ENCODE measurements around the gene TRABD2B. TPM values are rescaled to one million over a fixed set of nuclear protein-coding genes. Genes with fewer than 3 reads are reported as not detected.

TRABD2B gene
- total RNA-seq, 1 experiment from 2014 or later = 2.0 TPM

DNA sequence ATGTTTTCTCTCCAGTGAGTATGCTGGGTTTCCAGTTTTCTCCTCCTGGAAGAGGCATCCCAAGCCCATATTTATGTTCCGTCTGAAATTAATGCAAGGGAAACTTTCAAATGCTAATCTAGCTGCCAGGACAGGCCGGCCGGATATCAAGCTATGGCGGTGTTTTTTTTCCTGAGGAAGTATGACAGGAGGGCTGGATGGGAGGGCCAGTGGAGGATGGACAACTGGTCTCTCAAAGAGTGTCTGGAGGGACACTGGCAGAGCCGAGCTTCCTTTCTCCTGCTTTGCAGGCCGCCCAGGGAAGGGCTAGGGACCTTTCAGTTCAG, 212.7 kb downstream of the TRABD2B start:
- no peak overlapping the region for H3K4me3 ChIP-seq (ENCODE audit: insufficient read depth, low read depth, low read length)
- H3K27me3 ChIP-seq (ENCODE audit: control insufficient read depth, insufficient read depth, low read length) = no peaks in the 10 kb centered on the region
- H3K36me3 ChIP-seq (replicated peaks; ENCODE audit: control insufficient read depth, insufficient read depth, low read length) = no peaks in the 10 kb centered on the region
- DNase-seq = no peak

DNA sequence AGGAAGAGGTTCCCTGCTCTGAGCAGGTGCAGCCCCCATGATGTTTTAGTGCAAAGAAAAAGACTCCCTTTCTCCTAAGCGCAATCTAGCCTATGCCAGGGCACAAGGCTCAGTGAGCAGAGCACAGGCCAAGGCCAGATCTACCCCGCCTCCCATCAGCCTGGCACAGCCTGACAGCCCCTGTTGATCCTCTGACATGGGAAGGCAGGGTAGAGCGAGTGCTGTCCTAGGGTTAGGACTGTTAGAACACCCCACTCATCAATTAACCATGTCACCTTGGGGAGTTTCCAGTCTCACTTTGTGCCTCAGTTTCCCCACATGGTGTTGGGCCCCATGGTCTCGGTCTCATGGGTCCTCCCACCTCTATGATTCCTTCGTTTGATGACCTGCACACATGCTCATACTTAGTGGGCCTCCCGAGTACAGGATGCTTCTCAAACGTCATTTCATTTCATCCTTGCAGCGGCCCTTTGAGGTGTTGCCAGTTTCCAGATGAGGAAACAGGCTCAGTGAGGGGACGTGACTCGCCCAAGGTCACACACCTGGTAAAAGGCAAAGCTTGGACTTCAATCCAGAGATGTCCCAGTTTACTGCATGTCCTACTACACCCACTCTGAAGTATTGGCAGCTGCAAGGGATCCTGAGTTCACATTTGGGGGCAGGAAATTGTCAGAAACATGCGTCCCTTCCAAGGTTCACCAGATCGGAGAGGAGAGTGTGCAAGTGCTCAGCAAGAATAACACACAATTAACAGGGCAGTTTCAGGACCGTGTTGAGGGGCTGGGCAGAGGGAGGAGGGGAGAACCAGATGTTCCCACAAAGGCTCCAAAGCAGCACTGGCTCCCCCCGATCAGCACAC, 213.3 kb downstream of the TRABD2B start:
- no peak overlapping the region for H3K4me3 ChIP-seq (ENCODE audit: insufficient read depth, low read depth, low read length)
- H3K27me3 ChIP-seq (ENCODE audit: control insufficient read depth, insufficient read depth, low read length) = no peaks in the 10 kb centered on the region
- no peak for DNase-seq
- H3K36me3 ChIP-seq (replicated peaks; ENCODE audit: control insufficient read depth, insufficient read depth, low read length) = no peaks in the 10 kb centered on the region

DNA sequence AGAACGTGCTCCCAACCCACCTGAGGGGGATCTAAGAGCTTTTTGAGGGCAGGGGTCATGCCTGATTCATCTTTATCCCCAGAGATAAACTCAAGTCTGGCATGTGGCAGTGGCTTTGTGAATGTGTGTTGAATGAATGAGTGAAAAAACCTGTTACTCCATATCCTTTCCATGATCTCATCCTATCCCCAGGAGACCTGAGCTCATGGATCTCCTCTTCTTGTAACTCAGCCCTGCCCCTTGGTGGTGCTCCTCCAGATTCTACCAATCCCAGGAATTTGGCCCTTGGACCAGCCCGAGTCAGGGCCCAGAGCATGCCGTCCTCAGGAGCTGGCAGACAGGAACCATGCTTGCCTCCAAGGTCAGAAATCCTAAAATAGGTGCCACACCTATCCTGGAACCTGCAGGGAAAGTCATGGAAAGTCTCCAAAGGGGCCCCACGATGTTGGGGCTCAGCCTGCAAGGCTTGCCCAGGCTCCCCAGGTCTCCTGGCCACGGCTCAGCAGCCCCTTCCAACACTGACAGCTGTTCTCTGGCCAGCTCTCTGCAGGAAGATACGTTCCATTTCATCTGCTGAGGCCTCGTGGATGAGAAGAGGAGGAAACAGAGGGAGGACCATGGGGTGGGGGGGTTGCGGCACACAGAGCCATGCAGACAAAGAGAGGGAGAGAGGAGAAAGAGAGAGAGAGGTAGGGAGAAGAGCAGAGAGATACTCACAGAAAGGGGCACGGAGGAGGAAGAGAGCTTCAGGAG, 214.6 kb downstream of the TRABD2B start:
- no peaks in the 10 kb centered on the region for H3K27me3 ChIP-seq (ENCODE audit: control insufficient read depth, insufficient read depth, low read length)
- H3K4me3 ChIP-seq (ENCODE audit: insufficient read depth, low read depth, low read length) = no peak overlapping the region
- no peaks in the 10 kb centered on the region for H3K36me3 ChIP-seq (replicated peaks; ENCODE audit: control insufficient read depth, insufficient read depth, low read length)
- no peak for DNase-seq

DNA sequence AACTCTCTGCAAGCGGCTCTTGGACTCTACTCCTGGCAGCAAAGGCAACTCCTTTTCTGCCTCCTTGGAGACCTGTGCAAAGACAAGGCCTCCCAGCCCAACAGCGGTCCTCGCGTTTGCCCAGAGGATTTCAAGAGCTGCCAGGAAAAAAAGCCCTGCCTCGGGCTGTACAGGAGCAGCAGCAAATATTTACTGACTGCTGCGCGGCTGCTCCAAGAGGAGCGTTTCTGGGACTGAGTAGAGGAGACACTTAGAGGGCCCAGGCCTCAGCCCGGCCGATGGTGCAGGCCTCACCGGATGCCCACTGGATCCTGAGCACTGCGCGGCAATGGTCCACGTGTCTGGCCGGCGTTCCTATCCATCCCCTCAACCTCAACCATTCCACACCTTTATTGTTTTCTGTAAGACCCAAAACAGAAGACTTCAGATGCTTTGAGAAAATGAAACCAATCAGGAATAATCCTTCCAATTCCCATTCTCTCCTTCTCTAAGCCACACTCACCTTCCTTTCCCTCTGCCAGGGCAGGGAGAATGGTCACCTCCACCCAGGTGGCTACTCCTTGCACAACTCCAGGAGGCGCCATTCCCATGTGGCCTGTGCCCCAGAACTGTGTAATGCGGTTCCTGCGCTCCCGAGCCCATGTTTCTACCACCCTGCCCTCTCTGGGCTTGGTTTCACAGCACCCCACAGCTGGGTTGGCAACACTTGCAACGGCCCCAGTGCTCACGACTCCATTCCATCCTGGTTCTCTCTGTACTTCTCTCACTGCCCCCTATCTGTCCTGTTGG, 215.8 kb downstream of the TRABD2B start:
- Histone ChIP-seq H3K27me3 (ENCODE audit: control insufficient read depth, insufficient read depth, low read length) (no peaks in the 10 kb centered on the region), H3K36me3 (replicated peaks; ENCODE audit: control insufficient read depth, insufficient read depth, low read length) (no peaks in the 10 kb centered on the region), H3K4me3 (ENCODE audit: insufficient read depth, low read depth, low read length) (no peak overlapping the region)
- DNase-seq = no peak

DNA sequence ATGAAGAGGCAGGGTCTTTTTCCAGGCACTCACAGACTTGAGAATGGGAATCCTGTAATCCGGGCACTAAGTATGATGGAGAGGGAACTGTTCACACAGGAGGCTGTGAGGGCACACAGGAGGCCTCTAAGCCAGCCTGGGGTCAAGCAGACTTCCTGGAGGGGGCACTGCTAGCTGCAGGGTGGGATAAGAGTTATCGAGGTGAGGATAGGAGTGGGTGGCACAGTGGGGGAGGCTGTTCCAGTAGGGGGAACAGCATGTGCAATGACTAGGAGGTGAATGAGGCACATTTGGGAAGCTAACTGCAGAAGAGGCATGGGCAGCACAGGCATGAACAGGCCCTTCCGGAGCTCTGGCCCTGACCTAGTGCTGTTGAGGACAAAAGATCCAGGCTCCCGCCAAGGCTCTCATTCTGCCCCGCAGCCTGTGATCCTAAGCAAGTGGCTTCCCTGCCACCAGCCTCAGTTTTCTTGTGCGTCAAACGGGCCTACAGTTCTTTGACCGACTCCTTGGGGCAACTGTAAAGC, 216.7 kb downstream of the TRABD2B start:
- H3K4me3 ChIP-seq (ENCODE audit: insufficient read depth, low read depth, low read length) = no peak overlapping the region
- no peaks in the 10 kb centered on the region for H3K36me3 ChIP-seq (replicated peaks; ENCODE audit: control insufficient read depth, insufficient read depth, low read length)

DNA sequence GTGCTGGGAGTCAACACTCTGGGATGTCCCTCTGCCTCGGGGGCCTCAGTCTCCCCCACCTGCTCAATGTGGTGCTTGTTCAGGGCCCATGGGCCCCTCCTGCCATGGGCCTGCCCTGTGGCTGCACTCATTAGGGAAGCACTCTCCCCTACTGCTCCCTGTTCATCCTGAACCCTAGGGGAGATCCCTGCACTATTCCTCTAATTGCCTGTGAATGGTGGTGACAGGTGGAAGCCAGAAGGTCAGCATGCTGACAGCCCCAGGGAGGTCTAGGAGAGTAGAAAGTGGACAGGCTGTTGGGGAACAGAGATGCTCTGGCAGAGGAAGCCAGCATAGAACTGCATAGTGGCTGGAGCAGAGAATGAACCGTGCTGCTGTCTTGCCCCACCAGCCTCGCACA, 217.6 kb downstream of the TRABD2B start:
- no peaks in the 10 kb centered on the region for H3K36me3 ChIP-seq (replicated peaks; ENCODE audit: control insufficient read depth, insufficient read depth, low read length)
- DNase-seq = no peak
- no peak overlapping the region for H3K4me3 ChIP-seq (ENCODE audit: insufficient read depth, low read depth, low read length)

More for the DNA sequence above, 216.7 kb downstream of the TRABD2B start:
- peak; percentile 67 for DNase-seq
- no peaks in the 10 kb centered on the region for H3K27me3 ChIP-seq (ENCODE audit: control insufficient read depth, insufficient read depth, low read length)

DNA sequence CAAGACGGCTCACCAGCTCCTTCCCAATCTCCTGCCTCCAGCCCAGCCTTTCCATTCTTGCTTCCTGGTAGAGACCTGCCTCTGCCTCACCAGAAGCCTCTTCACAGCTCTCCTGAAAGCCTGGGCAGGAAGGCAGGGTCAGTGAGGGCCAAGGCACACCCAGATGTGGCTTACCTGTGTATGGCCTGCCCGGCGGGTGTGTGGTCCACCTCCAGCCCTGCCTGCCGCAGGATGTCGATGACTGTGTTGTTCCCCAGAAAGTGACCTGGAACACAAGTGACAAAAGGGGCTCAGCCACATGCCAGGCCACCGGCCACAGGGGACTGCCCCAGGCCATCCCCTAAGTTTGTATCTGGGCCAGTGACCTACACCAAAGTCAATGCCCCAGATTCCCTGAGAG, 218.9 kb downstream of the TRABD2B start:
- DNase-seq = no peak
- no peaks in the 10 kb centered on the region for H3K27me3 ChIP-seq (ENCODE audit: control insufficient read depth, insufficient read depth, low read length)
- H3K36me3 ChIP-seq (replicated peaks; ENCODE audit: control insufficient read depth, insufficient read depth, low read length) = no peaks in the 10 kb centered on the region
- no peak overlapping the region for H3K4me3 ChIP-seq (ENCODE audit: insufficient read depth, low read depth, low read length)

More for the DNA sequence above, 217.6 kb downstream of the TRABD2B start:
- no peaks in the 10 kb centered on the region for H3K27me3 ChIP-seq (ENCODE audit: control insufficient read depth, insufficient read depth, low read length)

DNA sequence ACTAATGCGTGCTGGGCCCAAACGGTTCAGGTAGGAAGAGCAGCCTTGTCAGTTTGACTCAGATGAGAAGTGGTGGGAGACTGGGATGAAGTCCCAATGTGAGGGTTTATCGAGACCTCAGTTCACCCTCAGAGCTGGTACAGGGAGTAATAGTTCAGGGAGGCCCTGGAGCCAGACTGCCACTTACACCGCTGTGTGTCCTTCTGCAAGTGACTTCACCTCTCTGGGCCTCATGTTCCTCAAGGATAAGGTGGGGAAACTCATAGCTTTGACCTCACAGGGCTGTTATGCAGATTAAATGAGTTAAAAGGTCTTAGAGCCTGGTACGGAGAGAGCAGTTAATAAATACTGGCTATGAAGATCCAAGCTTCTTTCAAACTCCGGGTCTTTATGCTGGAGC, 219.9 kb downstream of the TRABD2B start:
- H3K27me3 ChIP-seq (ENCODE audit: control insufficient read depth, insufficient read depth, low read length) = no peaks in the 10 kb centered on the region
- DNase-seq = no peak
- H3K36me3 ChIP-seq (replicated peaks; ENCODE audit: control insufficient read depth, insufficient read depth, low read length) = no peaks in the 10 kb centered on the region
- H3K4me3 ChIP-seq (ENCODE audit: insufficient read depth, low read depth, low read length) = no peak overlapping the region

DNA sequence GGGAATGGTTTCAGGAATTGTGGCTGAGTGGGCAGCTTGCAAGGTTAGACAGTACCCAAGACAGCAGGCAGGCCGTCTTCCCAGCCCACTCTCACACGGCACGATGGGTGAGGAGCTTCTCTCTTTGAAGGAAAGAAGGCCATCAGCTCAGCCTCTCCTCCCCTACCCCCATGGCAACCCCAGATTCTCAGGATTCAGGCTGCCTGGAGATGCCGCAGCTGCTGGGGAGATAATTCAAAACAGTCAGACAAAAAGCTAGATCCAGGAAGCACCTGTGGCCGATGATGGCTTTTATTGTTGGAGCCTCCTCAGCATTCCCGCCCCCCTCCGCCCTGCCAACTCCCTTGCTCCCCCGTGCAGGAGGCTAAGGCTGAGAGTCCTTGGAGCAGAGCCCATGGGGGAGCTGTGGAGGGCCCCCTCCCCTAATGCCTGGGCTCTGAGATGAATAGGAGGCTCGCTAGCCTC, 220.5 kb downstream of the TRABD2B start:
- no peaks in the 10 kb centered on the region for H3K27me3 ChIP-seq (ENCODE audit: control insufficient read depth, insufficient read depth, low read length)
- H3K4me3 ChIP-seq (ENCODE audit: insufficient read depth, low read depth, low read length) = no peak overlapping the region
- DNase-seq = peak; percentile 82
- no peaks in the 10 kb centered on the region for H3K36me3 ChIP-seq (replicated peaks; ENCODE audit: control insufficient read depth, insufficient read depth, low read length)

DNA sequence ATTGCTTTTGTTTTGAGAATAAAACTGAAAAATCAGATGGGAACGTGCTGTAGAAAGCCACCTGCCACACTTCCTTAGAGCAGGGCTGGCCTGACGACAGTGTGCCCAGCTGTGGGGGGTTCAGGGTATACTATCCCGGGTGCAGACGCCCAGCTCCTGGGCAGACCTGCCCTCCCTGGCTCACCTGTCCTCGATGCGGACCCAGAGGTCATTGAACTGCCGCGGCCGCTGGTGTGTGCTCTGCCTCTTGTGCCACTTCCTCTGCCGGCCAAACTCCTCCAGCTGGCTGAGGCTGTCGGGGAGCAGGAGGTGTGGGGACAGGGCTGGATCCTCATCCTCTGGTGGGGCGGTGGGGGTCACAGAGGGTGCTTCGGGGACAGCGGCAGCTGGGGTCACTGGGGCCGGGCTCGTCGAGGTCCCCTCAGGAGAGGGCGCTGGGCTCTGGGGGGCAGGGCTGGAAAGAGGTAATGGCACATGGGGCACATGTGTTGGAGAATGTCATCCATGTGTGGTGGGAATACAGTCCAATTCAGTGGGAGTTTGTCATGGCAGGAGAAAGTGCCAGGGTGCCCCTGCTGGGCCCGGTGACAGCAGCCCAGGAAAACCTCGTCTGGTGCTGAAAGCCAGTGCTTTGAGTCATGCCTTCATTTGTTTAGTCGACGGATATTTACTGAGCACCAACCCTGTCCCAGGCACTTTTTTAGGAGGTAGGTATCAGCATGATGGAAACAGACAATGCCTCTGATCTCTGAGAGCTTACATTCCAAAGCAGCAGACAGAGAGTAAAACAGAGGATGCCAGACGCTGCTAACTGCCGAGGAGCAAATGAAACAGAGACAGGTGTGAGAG, 222.0 kb downstream of the TRABD2B start:
- DNase-seq = no peak
- Histone ChIP-seq H3K27me3 (ENCODE audit: control insufficient read depth, insufficient read depth, low read length) (no peaks in the 10 kb centered on the region), H3K36me3 (replicated peaks; ENCODE audit: control insufficient read depth, insufficient read depth, low read length) (no peaks in the 10 kb centered on the region), H3K4me3 (ENCODE audit: insufficient read depth, low read depth, low read length) (no peak overlapping the region)

DNA sequence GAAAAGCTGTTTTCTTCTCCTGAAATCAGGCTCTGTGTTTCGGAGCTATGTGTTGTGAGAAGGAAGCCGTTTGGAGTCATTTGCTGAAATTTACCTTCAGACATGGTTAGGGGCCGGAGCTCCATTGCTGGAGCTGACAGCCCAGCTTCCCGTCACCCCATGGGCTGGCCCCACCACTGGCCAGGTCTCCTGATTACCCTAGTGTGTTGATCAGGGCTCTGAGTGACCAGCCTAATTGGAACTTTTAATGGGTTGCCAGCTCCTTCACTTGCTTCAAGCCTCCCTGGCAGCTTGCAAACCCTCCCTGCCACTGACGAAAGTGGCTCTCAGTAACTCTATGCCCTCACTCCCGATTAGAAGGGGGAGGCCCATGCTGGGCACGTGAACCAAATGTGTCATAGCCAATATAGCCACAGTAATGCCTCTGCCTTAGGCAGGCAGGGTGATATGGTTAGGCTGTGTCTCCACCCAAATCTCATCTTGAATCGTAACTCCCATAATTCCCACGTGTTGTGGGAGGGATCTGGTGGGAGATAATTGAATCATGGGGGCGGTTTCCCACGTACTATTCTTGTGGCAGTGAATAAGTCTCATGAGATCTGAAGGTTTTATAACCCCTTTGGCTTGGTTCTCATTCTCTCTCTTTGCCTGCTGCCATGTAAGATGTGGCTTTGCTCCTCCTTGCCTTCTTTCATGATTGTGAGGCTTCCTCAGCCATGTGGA, 224.1 kb downstream of the TRABD2B start:
- Histone ChIP-seq H3K36me3 (replicated peaks; ENCODE audit: control insufficient read depth, insufficient read depth, low read length) (no peaks in the 10 kb centered on the region), H3K27me3 (ENCODE audit: control insufficient read depth, insufficient read depth, low read length) (no peaks in the 10 kb centered on the region), H3K4me3 (ENCODE audit: insufficient read depth, low read depth, low read length) (no peak overlapping the region)
- DNase-seq = no peak

DNA sequence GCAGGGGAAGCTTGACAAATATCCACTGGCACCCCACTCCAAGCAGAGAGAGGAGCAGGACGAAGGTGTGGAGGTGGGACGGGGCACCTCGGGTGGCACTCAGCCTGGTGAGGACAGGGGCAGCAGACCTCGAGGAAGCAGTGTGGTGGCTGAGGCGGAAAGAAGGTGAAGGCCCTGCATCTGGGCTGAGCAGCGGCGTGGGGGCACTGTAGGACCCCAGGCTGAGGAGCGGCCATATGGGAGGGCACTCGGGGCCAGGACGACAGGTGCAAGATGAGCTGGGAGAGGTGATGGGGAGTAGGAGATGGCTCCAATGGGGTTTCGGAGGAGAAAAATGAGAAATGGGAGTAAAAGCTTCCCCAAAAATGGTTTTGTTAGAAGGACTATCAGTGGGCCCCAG, 224.9 kb downstream of the TRABD2B start:
- Histone ChIP-seq H3K4me3 (ENCODE audit: insufficient read depth, low read depth, low read length) (no peak overlapping the region), H3K27me3 (ENCODE audit: control insufficient read depth, insufficient read depth, low read length) (no peaks in the 10 kb centered on the region), H3K36me3 (replicated peaks; ENCODE audit: control insufficient read depth, insufficient read depth, low read length) (no peaks in the 10 kb centered on the region)
- DNase-seq = no peak

DNA sequence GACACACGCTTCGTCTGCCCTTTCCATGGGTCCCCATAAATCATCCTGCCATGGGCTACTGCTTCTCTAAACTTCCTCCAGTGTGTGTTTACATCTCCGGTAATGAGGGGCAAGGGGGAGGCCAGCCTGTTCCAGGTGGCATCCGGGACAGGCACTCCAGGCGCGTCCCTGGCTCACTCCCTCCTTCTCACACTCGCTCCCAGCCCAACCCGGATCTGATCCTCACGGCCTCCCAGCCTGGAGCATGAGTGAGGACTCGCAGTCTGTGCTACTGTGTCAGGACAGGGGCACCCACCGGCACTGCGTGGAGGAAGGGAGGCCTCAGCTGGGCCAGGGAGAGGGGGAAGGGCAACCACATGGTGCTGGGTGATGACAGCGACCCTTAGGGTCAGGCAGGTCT, 225.4 kb downstream of the TRABD2B start:
- DNase-seq = no peak
- Histone ChIP-seq H3K4me3 (ENCODE audit: insufficient read depth, low read depth, low read length) (no peak overlapping the region), H3K27me3 (ENCODE audit: control insufficient read depth, insufficient read depth, low read length) (no peaks in the 10 kb centered on the region), H3K36me3 (replicated peaks; ENCODE audit: control insufficient read depth, insufficient read depth, low read length) (no peaks in the 10 kb centered on the region)

Data from H7 (cell line).